Smooth muscle cell (in vitro differentiated cells): ENCODE data around the gene CHKB. TPM values are rescaled to one million over a fixed set of nuclear protein-coding genes. Genes with fewer than 3 reads are reported as not detected.
"Not testable (repeated sequence)": the region's sequence is repeated elsewhere in the genome, so short reads cannot be mapped to it uniquely, and the experiment has no call there.

Experiments
- DNase-seq: peaks from one replicate; lab custom pipeline; 2025; ENCODE audit not compliant: unreplicated experiment; lab: John Stamatoyannopoulos, UW
- H2AFZ ChIP-seq: fragments of 200-600 bp; sonication (generic); 2 replicates; pipeline ENCODE4 v1.6.0; 2016; ENCODE audit warnings: antibody characterized with exemption, low read depth, mild to moderate bottlenecking
- H3F3A ChIP-seq: fragments of 200-600 bp; sonication (generic); 2 replicates; pipeline ENCODE4 v1.6.0; 2017; ENCODE audit warnings: antibody characterized with exemption, low read depth
- H3K27ac ChIP-seq: fragments of 200-600 bp; sonication (generic); 2 replicates; pipeline ENCODE4 v1.5.1; 2016; ENCODE audit warnings: low read depth, mild to moderate bottlenecking
- H3K27me3 ChIP-seq: fragments of 200-600 bp; sonication (generic); 2 replicates; pipeline ENCODE4 v1.6.1; 2016; ENCODE audit warnings: low read depth, mild to moderate bottlenecking
- H3K36me3 ChIP-seq: fragments of 200-600 bp; sonication (generic); 2 replicates; pipeline ENCODE4 v1.5.1; 2016; ENCODE audit warnings: low read depth
- H3K4me1 ChIP-seq: fragments of 200-600 bp; sonication (generic); 2 replicates; pipeline ENCODE4 v1.5.1; 2016; ENCODE audit warnings: low read depth
- H3K4me2 ChIP-seq: fragments of 200-600 bp; sonication (generic); 2 replicates; pipeline ENCODE4 v1.6.0; 2016; ENCODE audit warnings: mild to moderate bottlenecking
- H3K4me3 ChIP-seq: fragments of 200-600 bp; sonication (generic); 2 replicates; pipeline ENCODE4 v1.5.1; 2016; ENCODE audit warnings: mild to moderate bottlenecking
- H3K79me2 ChIP-seq: fragments of 200-600 bp; sonication (generic); 2 replicates; pipeline ENCODE4 v1.6.0; 2016; ENCODE audit warnings: low read depth, mild to moderate bottlenecking
- H3K9ac ChIP-seq: fragments of 200-600 bp; sonication (generic); 2 replicates; pipeline ENCODE4 v1.6.0; 2016; ENCODE audit warnings: low read depth
- H3K9me3 ChIP-seq: fragments of 200-600 bp; sonication (generic); replicated peaks from 2 replicates; pipeline ENCODE4 v1.5.1; 2016; ENCODE audit warnings: low read depth
- H4K20me1 ChIP-seq: fragments of 200-600 bp; sonication (generic); 2 replicates; pipeline ENCODE4 v1.6.0; 2016; ENCODE audit warnings: low read depth
- WGBS: methylation state at CpG from one replicate; pipeline ENCODE4 v1.1.7; 2016; ENCODE audit warnings: low lambda C conversion rate; 5-methylcytosine and 5-hydroxymethylcytosine counted together
- polyA plus RNA-seq: library from polyadenylated mRNA; unstranded; fragments of >200 nt; fragmentation: Nextera tagmentation; extraction: Ambion mirVana; gene quantifications from 2 replicates; pipeline ENCODE4 v1.2.1, GENCODE V29; 2016
- total RNA-seq: library from RNA; depleted of rRNA; stranded (reverse); fragments of >200 nt; gene quantifications from 2 replicates; pipeline ENCODE4 v1.2.3, GENCODE V29; 2014
- TF ChIP-seq, protein P1 (sequence below): fragments of 200-600 bp; sonication (generic); IDR thresholded peaks from 2 replicates; pipeline ENCODE4 v1.5.1; 2017; ENCODE audit warnings: borderline replicate concordance, mild to moderate bottlenecking, antibody characterized with exemption; ENCODE audit not compliant: insufficient read depth, poor library complexity, severe bottlenecking

Gene CHKB
- total and polyA plus RNA-seq, 2 experiments from 2014 or later: 35.2 to 62.8 TPM

DNA sequence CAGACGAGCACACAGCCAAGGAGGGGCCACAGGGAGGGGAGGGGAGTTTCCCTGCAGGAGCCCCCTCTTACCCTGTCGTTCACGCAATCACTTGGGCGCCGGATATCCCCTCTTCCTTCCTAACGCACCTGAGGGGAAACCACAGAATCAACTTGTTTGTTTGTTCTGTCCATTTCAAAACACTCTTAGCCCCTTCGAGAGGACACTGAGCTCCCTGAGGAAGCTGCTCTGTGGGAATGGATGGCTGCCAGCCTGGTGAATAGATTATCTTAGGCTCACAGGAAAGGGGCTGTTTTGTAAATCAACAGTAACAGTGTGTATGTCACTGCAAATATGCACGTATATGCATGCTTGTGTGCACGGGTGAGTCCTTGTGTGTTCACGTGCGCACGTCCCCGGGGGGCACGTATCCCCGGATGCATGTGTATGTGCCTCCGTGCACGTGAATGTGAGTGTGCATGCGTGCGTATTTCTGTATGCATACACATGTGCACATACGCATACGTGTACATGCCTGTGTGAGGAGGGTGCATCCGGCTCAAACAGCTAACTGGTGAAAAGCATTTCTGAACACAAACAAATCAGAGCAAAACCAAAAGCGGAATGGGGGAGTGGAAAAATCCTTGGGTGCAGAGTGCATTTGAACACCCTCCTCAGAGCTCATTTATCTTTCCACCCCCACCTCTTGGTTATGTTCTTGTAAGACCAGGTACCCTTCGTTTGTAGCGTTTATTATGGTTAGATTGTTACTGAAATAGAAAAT lies 38.1 kb upstream of the CHKB start:
- H3K36me3 ChIP-seq: no peaks in the 10 kb centered on the region
- no peak overlapping the region for H3K27ac ChIP-seq
- H3K4me2 ChIP-seq: peak overlapping the region; percentile 81
- 57% methylated on average over 25 of the region's 25 CpGs for WGBS
- peak; percentile 37 for DNase-seq
- H4K20me1 ChIP-seq: no peaks in the 10 kb centered on the region
- no peaks in the 10 kb centered on the region for H3K79me2 ChIP-seq
- no peaks in the 10 kb centered on the region for H3K27me3 ChIP-seq
- no peak overlapping the region for H3K9ac ChIP-seq
- H3F3A ChIP-seq: peaks cover 9% of the 10 kb centered on the region
- H3K4me3 ChIP-seq: peak overlapping the region; percentile 38
- no peaks in the 10 kb centered on the region for H3K9me3 ChIP-seq
- TF ChIP-seq, protein P1, sequence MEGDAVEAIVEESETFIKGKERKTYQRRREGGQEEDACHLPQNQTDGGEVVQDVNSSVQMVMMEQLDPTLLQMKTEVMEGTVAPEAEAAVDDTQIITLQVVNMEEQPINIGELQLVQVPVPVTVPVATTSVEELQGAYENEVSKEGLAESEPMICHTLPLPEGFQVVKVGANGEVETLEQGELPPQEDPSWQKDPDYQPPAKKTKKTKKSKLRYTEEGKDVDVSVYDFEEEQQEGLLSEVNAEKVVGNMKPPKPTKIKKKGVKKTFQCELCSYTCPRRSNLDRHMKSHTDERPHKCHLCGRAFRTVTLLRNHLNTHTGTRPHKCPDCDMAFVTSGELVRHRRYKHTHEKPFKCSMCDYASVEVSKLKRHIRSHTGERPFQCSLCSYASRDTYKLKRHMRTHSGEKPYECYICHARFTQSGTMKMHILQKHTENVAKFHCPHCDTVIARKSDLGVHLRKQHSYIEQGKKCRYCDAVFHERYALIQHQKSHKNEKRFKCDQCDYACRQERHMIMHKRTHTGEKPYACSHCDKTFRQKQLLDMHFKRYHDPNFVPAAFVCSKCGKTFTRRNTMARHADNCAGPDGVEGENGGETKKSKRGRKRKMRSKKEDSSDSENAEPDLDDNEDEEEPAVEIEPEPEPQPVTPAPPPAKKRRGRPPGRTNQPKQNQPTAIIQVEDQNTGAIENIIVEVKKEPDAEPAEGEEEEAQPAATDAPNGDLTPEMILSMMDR: peak; percentile 75
- H2AFZ ChIP-seq: no peak overlapping the region
- peaks cover 8% of the 10 kb centered on the region for H3K4me1 ChIP-seq

DNA sequence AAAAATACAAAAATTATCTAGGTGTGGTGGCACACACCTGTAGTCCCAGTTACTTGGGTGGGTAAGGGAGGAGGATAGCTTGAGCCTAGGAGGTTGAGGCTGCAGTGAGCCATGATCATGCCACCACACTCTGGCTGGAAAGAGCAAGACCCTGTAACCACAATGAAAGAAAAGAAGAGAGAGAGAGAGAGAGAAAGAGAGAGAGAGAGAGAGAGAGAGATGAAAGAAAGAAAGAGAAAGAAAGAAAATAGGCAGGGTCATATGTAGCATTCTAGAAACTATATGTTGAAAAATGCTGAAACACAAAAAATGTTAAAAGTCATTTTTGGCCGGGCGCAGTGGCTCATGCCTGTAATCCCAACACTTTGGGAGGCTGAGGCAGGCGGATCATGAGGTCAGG lies 31.6 kb upstream of the CHKB start:
- not testable (repeated sequence) for H3K4me1 ChIP-seq, H3K4me3 ChIP-seq, H3K4me2 ChIP-seq, H3K36me3 ChIP-seq, H3K79me2 ChIP-seq, H3K9ac ChIP-seq, DNase-seq, H2AFZ ChIP-seq, H3K9me3 ChIP-seq, H3F3A ChIP-seq, H4K20me1 ChIP-seq, H3K27me3 ChIP-seq, H3K27ac ChIP-seq
- WGBS: 67% methylated on average over 3 of the region's 3 CpGs

DNA sequence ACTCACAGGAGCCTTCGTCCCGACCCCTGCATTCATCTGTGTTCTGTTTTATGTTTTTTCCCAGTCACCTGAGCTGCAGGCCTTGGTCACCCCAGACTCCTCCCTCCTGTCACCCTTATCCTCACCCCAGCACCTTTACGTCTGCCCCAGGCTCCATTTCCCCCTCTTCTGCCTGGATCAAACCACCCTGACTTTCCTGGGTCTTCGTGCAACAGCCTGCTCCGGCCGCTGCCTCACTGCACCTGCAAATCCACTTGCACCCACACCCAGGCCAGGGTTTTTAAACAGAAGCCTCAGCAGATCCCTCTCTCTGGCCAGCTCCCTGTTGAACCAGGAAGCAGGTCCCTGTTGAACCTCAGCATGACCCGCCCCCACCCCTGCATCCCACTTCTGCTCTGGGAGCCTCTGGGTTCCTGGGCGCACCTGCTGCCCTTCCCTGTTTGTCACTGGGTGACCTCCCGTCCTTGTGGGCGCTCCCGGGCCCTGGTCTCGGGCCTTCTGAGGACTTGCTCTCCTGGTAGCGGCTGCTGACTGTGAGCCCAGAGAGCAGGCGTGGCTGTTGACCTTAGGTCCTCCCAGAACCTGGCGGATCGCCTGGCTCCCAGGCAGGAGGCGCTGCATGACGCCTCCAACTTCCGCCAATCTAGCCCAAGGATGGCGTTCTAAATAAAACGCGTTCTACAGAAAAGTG lies 30.8 kb upstream of the CHKB start:
- WGBS: 86% methylated on average over 22 of the region's 22 CpGs
- no peaks in the 10 kb centered on the region for H3K4me1 ChIP-seq

DNA sequence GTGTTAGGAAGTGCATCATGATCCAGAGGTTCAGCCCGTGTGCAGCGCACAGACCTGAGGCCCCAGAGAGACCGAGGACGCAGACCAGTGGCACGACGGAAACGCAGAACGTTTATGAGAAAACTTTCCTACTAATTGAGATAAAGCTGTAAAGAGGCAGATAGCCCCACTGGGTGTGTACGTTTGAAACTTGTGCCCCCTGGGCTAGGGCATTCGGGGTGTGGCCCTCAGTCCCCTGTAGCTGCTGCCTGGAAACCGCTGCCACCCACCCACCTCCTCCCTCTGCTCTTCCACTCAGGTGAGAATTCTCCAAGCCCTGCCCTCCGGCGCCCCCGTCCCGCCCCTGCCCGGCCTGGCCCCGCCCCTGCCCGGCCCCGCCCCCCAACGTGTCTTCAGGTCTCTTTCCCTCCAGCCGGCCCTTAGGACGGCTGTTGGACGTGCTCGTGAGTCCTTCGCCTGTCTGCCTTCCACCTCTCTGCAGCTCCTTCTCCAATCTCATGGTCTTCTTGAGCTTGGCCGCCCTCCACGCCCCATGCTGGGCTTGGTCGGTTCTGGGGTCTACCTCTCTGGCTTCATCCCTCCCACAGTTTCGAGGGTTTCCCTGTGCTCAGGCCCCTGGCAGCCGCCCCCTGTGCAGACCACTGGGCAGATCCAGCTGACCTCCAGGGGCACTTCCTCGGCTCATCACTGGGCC lies 30.0 kb upstream of the CHKB start:
- H3K36me3 ChIP-seq: no peaks in the 10 kb centered on the region
- H3K27me3 ChIP-seq: peaks cover 4% of the 10 kb centered on the region
- H3K27ac ChIP-seq: no peak overlapping the region
- no peaks in the 10 kb centered on the region for H3F3A ChIP-seq
- H3K9me3 ChIP-seq: no peaks in the 10 kb centered on the region
- H3K4me2 ChIP-seq: no peak overlapping the region
- no peaks in the 10 kb centered on the region for H3K79me2 ChIP-seq
- TF ChIP-seq, protein P1: no peak
- H3K9ac ChIP-seq: no peak overlapping the region
- 69% methylated on average over 20 of the region's 31 CpGs for WGBS
- no peak for DNase-seq
- H3K4me3 ChIP-seq: no peak overlapping the region
- H2AFZ ChIP-seq: no peak overlapping the region
- no peaks in the 10 kb centered on the region for H4K20me1 ChIP-seq
- H3K4me1 ChIP-seq: no peaks in the 10 kb centered on the region

More for the DNA sequence above, 30.8 kb upstream of the CHKB start:
- no peak for DNase-seq
- H3K4me3 ChIP-seq: no peak overlapping the region
- no peak overlapping the region for H3K4me2 ChIP-seq
- TF ChIP-seq, protein P1: no peak
- H4K20me1 ChIP-seq: no peaks in the 10 kb centered on the region
- no peaks in the 10 kb centered on the region for H3K36me3 ChIP-seq
- no peak overlapping the region for H2AFZ ChIP-seq
- H3F3A ChIP-seq: no peaks in the 10 kb centered on the region
- no peaks in the 10 kb centered on the region for H3K27me3 ChIP-seq
- no peak overlapping the region for H3K9ac ChIP-seq
- no peaks in the 10 kb centered on the region for H3K9me3 ChIP-seq
- no peaks in the 10 kb centered on the region for H3K79me2 ChIP-seq
- H3K27ac ChIP-seq: no peak overlapping the region
